ENCODE measurements around the gene ZNRF1. TPM values are rescaled to one million over a fixed set of nuclear protein-coding genes. Genes with fewer than 3 reads are reported as not detected.
A peak's percentile ranks its signal among the peaks of the same experiment; 100 is the strongest.

Gene ZNRF1
- total and polyA plus RNA-seq, 10 of the 15 experiments (the other 5 are each of a cell fraction or from before 2014, with no cell fraction given): 5.8 to 25.9 (median 14.3) TPM

- TF ChIP-seq CEBPZ (IDR thresholded peaks at IDR 0.05; ENCODE audit: low read depth, low read length) (no peak), GABPA (IDR thresholded peaks at IDR 0.05; ENCODE audit: low read depth) (no peak), RB1 (IDR thresholded peaks at IDR 0.05; ENCODE audit: borderline replicate concordance) (no peak), KLF5 (IDR thresholded peaks at IDR 0.05; ENCODE audit: partially characterized antibody) (no peak)
Observed at GRCh38 chr16:75086688-75087374, 88.0 kb downstream of the ZNRF1 start (continued).

- Histone ChIP-seq H3K9ac (ENCODE audit: control insufficient read depth, insufficient read depth, low read length) (no peak overlapping the region), H3K4me1 (ENCODE audit: control insufficient read depth, insufficient read depth, low read length) (peaks cover 15% of the 10 kb centered on the region), H3K9me3 (replicated peaks; ENCODE audit: control insufficient read depth, insufficient read depth, low read length) (no peaks in the 10 kb centered on the region), H3K36me3 (ENCODE audit: control insufficient read depth in 2 of 2, insufficient read depth in 2 of 2, low read length in 1 of 2) (peaks cover 0 to 1% of the 10 kb centered on the region in 2 experiments; a peak in 1 of 4 replicates), H2AFZ (ENCODE audit: control insufficient read depth, low read depth, low read length) (peak overlapping the region; percentile 24; the same call in 1 of the 2 replicates), H3K27me3 (replicated peaks in 1 of 2; ENCODE audit: control insufficient read depth in 2 of 2, insufficient read depth in 2 of 2, low read length in 1 of 2) (no peaks in the 10 kb centered on the region), H3K4me2 (ENCODE audit: control insufficient read depth, insufficient read depth) (no peak overlapping the region), H3K27ac (ENCODE audit: control insufficient read depth, insufficient read depth) (no peak overlapping the region), H3K4me3 (no peak overlapping the region), H4K20me1 (ENCODE audit: control insufficient read depth, insufficient read depth) (no peaks in the 10 kb centered on the region; the same call in 1 of the 2 replicates), H3K79me2 (ENCODE audit: control insufficient read depth, insufficient read depth, low read length) (no peaks in the 10 kb centered on the region; the same call in 1 of the 2 replicates)
- TF ChIP-seq EED (IDR thresholded peaks at IDR 0.05; ENCODE audit: low read depth) (0 out of 2 replicates have a peak, but pooled peaks have one; percentile 12), NFIC (IDR thresholded peaks at IDR 0.05; ENCODE audit: low read depth, low read length) (no peak)
- CTCF ChIA-PET: interaction anchor here (1.3 kb wide), 2 partner anchors 9 to 223 kb away, joined by 3 read pairs; no protein-coding TSS in a partner anchor
- no TSS peak for BruUV-seq (replicated peaks)
- in situ Hi-C loops (cut with MboI) (no loop called here), intact Hi-C loops (cut with micrococcal nuclease; ENCODE audit: unreplicated experiment) (no loop called here)
- peak; percentile 23 for FAIRE-seq
- POLR2A ChIA-PET: no interaction called here
- DNase-seq (ENCODE audit: low read depth, low spot score): no peak
- SMC1A ChIA-PET (ENCODE audit: uncharacterized antibody, unreplicated experiment): interaction anchor here (1.1 to 1.8 kb wide), 3 partner anchors 12 to 43 kb away, joined by 3 to 5 read pairs (median 4); no protein-coding TSS in a partner anchor
- ATAC-seq: no peak; the same call in 2 of the 3 replicates
- WGBS (ENCODE audit: insufficient coverage, insufficient replicate concordance, low lambda C conversion rate, missing lambda C conversion rate): 84% methylated on average over 10 of the region's 10 CpGs
- RAD21 ChIA-PET (ENCODE audit: unreplicated experiment): no interaction called here
Observed at GRCh38 chr16:75087375-75087979, 88.7 kb downstream of the ZNRF1 start.

Measured in GM12878 (cell line).